SK-N-SH (cell line): ENCODE data around the gene KLHDC8A. TPM values are rescaled to one million over a fixed set of nuclear protein-coding genes. Genes with fewer than 3 reads are reported as not detected.

Source experiments
- CTCF ChIA-PET: fragments of 300-600, 350-600 bp; formaldehyde crosslinking; extraction: SDS; loops from one replicate; lab custom pipeline; 2021; lab: Yijun Ruan, JAX
- POLR2A ChIA-PET: fragments of 350-600 bp; sonication (Branson Sonifier 250); formaldehyde crosslinking; extraction: SDS; loops from one replicate; lab custom pipeline; 2020; ENCODE audit warnings: antibody characterized with exemption, inconsistent platforms; lab: Yijun Ruan, JAX
- DNase-seq: peaks from one replicate; pipeline ENCODE4 v3.0.0; 2012
- H2AFZ ChIP-seq: fragments of 200-600 bp; sonication (generic); 2 replicates; pipeline ENCODE4 v1.8.1; 2016; ENCODE audit warnings: antibody characterized with exemption, mild to moderate bottlenecking, low read depth
- H3F3A ChIP-seq: fragments of 200-600 bp; sonication (generic); replicated peaks from 2 replicates; pipeline ENCODE3; 2016; ENCODE audit warnings: antibody characterized with exemption, mild to moderate bottlenecking; ENCODE audit not compliant: insufficient read depth
- H3K27ac ChIP-seq, 2 experiments: fragments of 200-500 bp in 1 of 2; fragments of 200-600 bp in 1 of 2; sonication (Bioruptor generic) in 1 of 2; sonication (generic), shearing (Covaris generic) in 1 of 2; 2 replicates each; pipeline versions ENCODE4 v1.5.1 to v1.6.1; 2014 to 2016; ENCODE audit warnings: low read depth in 2 of 2, inconsistent platforms in 1 of 2, low read length in 1 of 2, mild to moderate bottlenecking in 1 of 2, mixed read lengths in 1 of 2
- H3K27me3 ChIP-seq: fragments of 200-600 bp; sonication (generic), shearing (Covaris generic); 2 replicates; pipeline ENCODE4 v1.6.1; 2016; ENCODE audit warnings: mixed run types; ENCODE audit not compliant: insufficient read depth
- H3K36me3 ChIP-seq, 2 experiments: fragments of 200-500 bp in 1 of 2; fragments of 200-600 bp in 1 of 2; sonication (Bioruptor generic) in 1 of 2; sonication (generic) in 1 of 2; replicated peaks in 1 of 2; 2 replicates each; pipeline versions ENCODE3 to v1.5.1; 2014 to 2016; ENCODE audit warnings: low read length in 1 of 2, mild to moderate bottlenecking in 1 of 2; ENCODE audit not compliant: insufficient read depth in 2 of 2, control insufficient read depth in 1 of 2
- H3K4me1 ChIP-seq, 2 experiments: fragments of 200-500 bp in 1 of 2; fragments of 200-600 bp in 1 of 2; sonication (Bioruptor generic) in 1 of 2; sonication (generic), shearing (Covaris generic) in 1 of 2; 2 replicates each; pipeline versions ENCODE4 v1.5.1 to v1.6.1; 2014 to 2016; ENCODE audit warnings: low read depth in 1 of 2, low read length in 1 of 2, mixed run types in 1 of 2; ENCODE audit not compliant: insufficient read depth in 2 of 2, control insufficient read depth in 1 of 2
- H3K4me2 ChIP-seq: fragments of 200-600 bp; sonication (generic), shearing (Covaris generic); 2 replicates; pipeline ENCODE4 v1.6.1; 2017; ENCODE audit warnings: mixed run types
- H3K4me3 ChIP-seq, 2 experiments: fragments of 200-500 bp in 1 of 2; fragments of 200-600 bp in 1 of 2; sonication (Bioruptor generic) in 1 of 2; sonication (generic), shearing (Covaris generic) in 1 of 2; 2 replicates each; pipeline versions ENCODE4 v1.5.1 to v1.8.1; 2014 to 2016; ENCODE audit warnings: low read depth in 2 of 2, inconsistent platforms in 1 of 2, low read length in 1 of 2, mild to moderate bottlenecking in 1 of 2, mixed read lengths in 1 of 2, moderate library complexity in 1 of 2
- H3K79me2 ChIP-seq: fragments of 200-600 bp; sonication (generic); 2 replicates; pipeline ENCODE4 v1.8.1; 2017; ENCODE audit warnings: mild to moderate bottlenecking; ENCODE audit not compliant: insufficient read depth
- H3K9ac ChIP-seq: fragments of 200-600 bp; sonication (generic); 2 replicates; pipeline ENCODE4 v1.6.1; 2017; ENCODE audit warnings: mixed run types
- H3K9me2 ChIP-seq: fragments of 200-600 bp; sonication (generic); 2 replicates; pipeline ENCODE4 v1.6.1; 2017; ENCODE audit warnings: mixed run types
- H3K9me3 ChIP-seq: fragments of 200-600 bp; sonication (generic); 2 replicates; pipeline ENCODE4 v1.6.1; 2017; ENCODE audit warnings: mixed run types, mild to moderate bottlenecking, moderate library complexity
- H4K20me1 ChIP-seq: fragments of 200-600 bp; sonication (generic); 2 replicates; pipeline ENCODE4 v1.6.1; 2017; ENCODE audit warnings: mild to moderate bottlenecking, mixed run types; ENCODE audit not compliant: insufficient read depth
- EP300 ChIP-seq, 2 experiments: IDR thresholded peaks; 2 replicates each; pipeline versions ENCODE4 v1.4.0 to v1.6.1; 2012; ENCODE audit warnings: borderline replicate concordance in 1 of 2, low read depth in 1 of 2, low read length in 1 of 2
- FOSL2 ChIP-seq: IDR thresholded peaks from 2 replicates; pipeline ENCODE4 v1.4.0; 2012; ENCODE audit warnings: low read depth, mild to moderate bottlenecking, moderate library complexity, borderline replicate concordance
- FOXJ3 ChIP-seq: sonication (generic); formaldehyde crosslinking; IDR thresholded peaks from 2 replicates; pipeline ENCODE4 v1.5.1; 2020; ENCODE audit warnings: mild to moderate bottlenecking, missing genetic modification reagents
- FOXM1 ChIP-seq: IDR thresholded peaks from 2 replicates; pipeline ENCODE4 v1.4.0; 2012; ENCODE audit warnings: low read depth, mild to moderate bottlenecking
- JUND ChIP-seq: IDR thresholded peaks from 2 replicates; pipeline ENCODE4 v1.4.0; 2012
- NRF1 ChIP-seq: IDR thresholded peaks from 2 replicates; pipeline ENCODE4 v1.6.1; 2012; ENCODE audit warnings: low read depth, mild to moderate bottlenecking, low read length
- POLR2AphosphoS5 ChIP-seq: IDR thresholded peaks from 2 replicates; pipeline ENCODE4 v1.6.1; 2012; ENCODE audit warnings: low read depth, low read length
- RCOR1 ChIP-seq: fragments of 150-350 bp; IDR thresholded peaks from 2 replicates; pipeline ENCODE4 v1.6.1; 2017; ENCODE audit warnings: antibody characterized with exemption, low read length
- SIN3A ChIP-seq: IDR thresholded peaks from 2 replicates; pipeline ENCODE4 v1.6.1; 2012; ENCODE audit warnings: low read depth, mild to moderate bottlenecking, low read length, moderate library complexity, borderline replicate concordance
- SMC3 ChIP-seq: IDR thresholded peaks from 2 replicates; pipeline ENCODE4 v1.6.1; 2012; ENCODE audit warnings: low read depth, low read length, improper control_type of control experiment
- TEAD4 ChIP-seq: IDR thresholded peaks from 2 replicates; pipeline ENCODE4 v1.4.0; 2012; ENCODE audit warnings: mild to moderate bottlenecking, borderline replicate concordance; ENCODE audit not compliant: insufficient read depth
- WGBS: methylation state at CpG from one replicate; pipeline ENCODE4 v1.1.6; 2017; ENCODE audit warnings: low lambda C conversion rate; 5-methylcytosine and 5-hydroxymethylcytosine counted together
- polyA plus RNA-seq, 3 experiments: library from polyadenylated mRNA; depleted of rRNA; stranded (reverse); fragments of >200 nt; gene quantifications; 2 replicates each; pipeline ENCODE4 v1.2.3, GENCODE V29; 2012
- TF ChIP-seq, protein P1 (sequence below): IDR thresholded peaks from 2 replicates; pipeline ENCODE4 v1.6.1; 2012; ENCODE audit warnings: mild to moderate bottlenecking, low read depth, low read length, moderate library complexity
- TF ChIP-seq, protein P2 (sequence below): fragments of 150-350 bp; IDR thresholded peaks from 2 replicates; pipeline ENCODE4 v1.6.1; 2016; ENCODE audit warnings: mild to moderate bottlenecking, low read depth, low read length
- TF ChIP-seq, protein P3 (sequence below): fragments of 150-350 bp; IDR thresholded peaks from 2 replicates; pipeline ENCODE4 v1.6.1; 2017; ENCODE audit warnings: antibody characterized with exemption, low read length, low read depth, borderline replicate concordance
- TF ChIP-seq, protein P4 (sequence below): fragments of 200-600 bp; sonication (generic); IDR thresholded peaks from 2 replicates; pipeline ENCODE4 v1.6.1; 2017; ENCODE audit warnings: antibody characterized with exemption, mild to moderate bottlenecking, moderate library complexity
- TF ChIP-seq, protein P5 (sequence below): IDR thresholded peaks from 2 replicates; pipeline ENCODE4 v1.4.0; 2012; ENCODE audit warnings: low read depth, borderline replicate concordance

The KLHDC8A gene
- polyA plus RNA-seq, 1 of the 3 experiments (the other 2 are of a cell fraction): 0.02 TPM

DNA sequence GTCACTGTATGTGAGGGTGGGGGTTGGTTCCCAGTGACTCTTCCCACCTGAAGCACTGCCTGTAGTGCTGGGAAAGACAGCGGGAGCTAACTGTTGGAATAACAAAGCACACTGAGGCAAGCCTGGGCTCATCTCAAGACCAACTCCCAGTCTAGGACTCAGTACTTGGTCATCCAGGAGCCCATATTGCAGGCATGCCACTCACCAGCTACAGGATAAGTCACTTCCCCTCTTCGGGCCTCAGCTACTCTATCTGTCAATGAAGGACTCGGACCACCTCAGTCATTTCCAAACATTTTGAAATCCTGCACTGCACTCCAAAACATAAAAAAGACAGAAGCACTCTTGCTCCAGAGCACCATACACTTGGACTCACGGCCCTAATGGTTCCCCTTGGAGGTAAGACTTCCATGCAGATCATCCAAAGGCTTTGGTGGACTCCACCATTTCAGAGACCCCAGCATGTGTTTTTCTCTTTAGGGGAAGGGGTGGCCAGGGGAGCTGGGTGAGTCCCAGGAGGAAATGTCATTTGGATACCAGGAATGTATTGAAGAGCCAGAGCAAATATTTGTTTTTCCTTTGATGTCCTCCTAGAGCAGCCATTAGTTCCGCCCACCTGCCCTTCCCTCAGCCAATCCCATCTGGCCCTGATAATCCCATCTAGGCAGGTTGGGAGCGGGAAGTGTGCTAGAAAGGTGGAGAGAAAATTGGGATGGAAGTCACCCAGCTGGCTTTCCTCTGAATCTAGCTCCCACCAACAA, 38.3 kb downstream of the KLHDC8A start:
- Histone ChIP-seq H3K79me2 (peaks cover 81% of the 10 kb centered on the region), H3K9me3 (no peaks in the 10 kb centered on the region), H4K20me1 (peaks cover 37% of the 10 kb centered on the region), H3K9ac (no peak overlapping the region), H3F3A (no peaks in the 10 kb centered on the region), H3K4me2 (peak overlapping the region; percentile 84), H3K27me3 (no peaks in the 10 kb centered on the region), H3K4me1 (peaks cover 19 to 27% of the 10 kb centered on the region in 2 experiments), H3K27ac (no peak overlapping the region; a peak in 1 of 4 replicates), H2AFZ (no peak overlapping the region), H3K9me2 (no peaks in the 10 kb centered on the region), H3K36me3 (no peaks in the 10 kb centered on the region), H3K4me3 (peak overlapping the region in 1 of 2 experiments; percentile 95; a peak in 1 of 4 replicates)
- WGBS: 75% methylated on average over 6 of the region's 6 CpGs
- POLR2A ChIA-PET: no interaction called here
- CTCF ChIA-PET: interaction anchor here (1.8 to 46.8 kb wide), 4 partner anchors 17 to 169 kb away, joined by 4 to 1368 read pairs (median 9); no protein-coding TSS in a partner anchor
- TF ChIP-seq SMC3 (no peak), FOSL2 (no peak), POLR2AphosphoS5 (no peak)
- TF ChIP-seq, protein P1, sequence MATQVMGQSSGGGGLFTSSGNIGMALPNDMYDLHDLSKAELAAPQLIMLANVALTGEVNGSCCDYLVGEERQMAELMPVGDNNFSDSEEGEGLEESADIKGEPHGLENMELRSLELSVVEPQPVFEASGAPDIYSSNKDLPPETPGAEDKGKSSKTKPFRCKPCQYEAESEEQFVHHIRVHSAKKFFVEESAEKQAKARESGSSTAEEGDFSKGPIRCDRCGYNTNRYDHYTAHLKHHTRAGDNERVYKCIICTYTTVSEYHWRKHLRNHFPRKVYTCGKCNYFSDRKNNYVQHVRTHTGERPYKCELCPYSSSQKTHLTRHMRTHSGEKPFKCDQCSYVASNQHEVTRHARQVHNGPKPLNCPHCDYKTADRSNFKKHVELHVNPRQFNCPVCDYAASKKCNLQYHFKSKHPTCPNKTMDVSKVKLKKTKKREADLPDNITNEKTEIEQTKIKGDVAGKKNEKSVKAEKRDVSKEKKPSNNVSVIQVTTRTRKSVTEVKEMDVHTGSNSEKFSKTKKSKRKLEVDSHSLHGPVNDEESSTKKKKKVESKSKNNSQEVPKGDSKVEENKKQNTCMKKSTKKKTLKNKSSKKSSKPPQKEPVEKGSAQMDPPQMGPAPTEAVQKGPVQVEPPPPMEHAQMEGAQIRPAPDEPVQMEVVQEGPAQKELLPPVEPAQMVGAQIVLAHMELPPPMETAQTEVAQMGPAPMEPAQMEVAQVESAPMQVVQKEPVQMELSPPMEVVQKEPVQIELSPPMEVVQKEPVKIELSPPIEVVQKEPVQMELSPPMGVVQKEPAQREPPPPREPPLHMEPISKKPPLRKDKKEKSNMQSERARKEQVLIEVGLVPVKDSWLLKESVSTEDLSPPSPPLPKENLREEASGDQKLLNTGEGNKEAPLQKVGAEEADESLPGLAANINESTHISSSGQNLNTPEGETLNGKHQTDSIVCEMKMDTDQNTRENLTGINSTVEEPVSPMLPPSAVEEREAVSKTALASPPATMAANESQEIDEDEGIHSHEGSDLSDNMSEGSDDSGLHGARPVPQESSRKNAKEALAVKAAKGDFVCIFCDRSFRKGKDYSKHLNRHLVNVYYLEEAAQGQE: no peak
- no peak for DNase-seq

DNA sequence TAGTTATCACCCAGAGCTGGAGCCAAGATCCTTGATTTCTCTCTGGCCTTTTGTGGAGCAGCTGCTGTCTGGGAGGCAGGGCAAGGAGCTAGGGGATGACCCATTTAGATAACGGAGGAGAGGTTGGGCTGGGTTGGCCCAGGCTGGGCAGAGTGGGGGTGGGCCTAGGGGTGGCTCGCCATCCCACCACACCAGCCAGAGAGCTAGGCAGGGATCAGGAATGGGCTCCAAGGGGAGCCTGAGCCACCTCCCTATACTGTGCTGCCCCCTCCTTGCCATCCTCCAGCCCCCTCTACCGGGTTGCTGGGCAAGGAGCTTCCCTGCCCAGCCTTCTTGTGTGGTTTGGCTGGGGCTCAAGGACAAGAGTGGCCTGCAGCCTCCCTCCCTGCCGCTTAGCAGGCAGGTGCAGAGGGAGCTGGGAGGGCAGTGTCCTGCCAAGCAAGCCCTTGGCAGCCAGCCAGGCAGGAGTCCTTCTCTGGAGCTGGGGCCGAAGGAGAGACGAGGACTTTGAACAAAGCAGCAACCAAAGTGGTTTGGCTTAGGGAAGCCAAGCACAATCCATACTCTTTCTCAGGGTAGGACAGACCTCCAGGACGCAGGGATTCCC, 39.3 kb downstream of the KLHDC8A start:
- Histone ChIP-seq H3K9ac (no peak overlapping the region; the same call in 1 of the 2 replicates), H4K20me1 (peaks cover 43% of the 10 kb centered on the region), H3K27ac (peak overlapping the region; percentile 14 to 44; a peak in 2 of 4 replicates), H3K27me3 (no peaks in the 10 kb centered on the region), H3K4me2 (peak overlapping the region; percentile 84), H3K36me3 (no peaks in the 10 kb centered on the region), H2AFZ (no peak overlapping the region), H3K4me3 (peak overlapping the region in 1 of 2 experiments; percentile 95; a peak in 2 of 4 replicates), H3K9me3 (no peaks in the 10 kb centered on the region), H3F3A (no peaks in the 10 kb centered on the region), H3K79me2 (peaks cover 91% of the 10 kb centered on the region), H3K9me2 (no peaks in the 10 kb centered on the region), H3K4me1 (peaks cover 19 to 27% of the 10 kb centered on the region in 2 experiments)
- CTCF ChIA-PET: interaction anchor here (0.6 to 46.8 kb wide), 9 partner anchors 8 to 274 kb away, joined by 3 to 1368 read pairs (median 4); no protein-coding TSS in a partner anchor
- peak; percentile 67 for DNase-seq
- POLR2A ChIA-PET: no interaction called here
- 12% methylated on average over 6 of the region's 7 CpGs for WGBS
- no peak for TF ChIP-seq NRF1
- TF ChIP-seq, protein P2, sequence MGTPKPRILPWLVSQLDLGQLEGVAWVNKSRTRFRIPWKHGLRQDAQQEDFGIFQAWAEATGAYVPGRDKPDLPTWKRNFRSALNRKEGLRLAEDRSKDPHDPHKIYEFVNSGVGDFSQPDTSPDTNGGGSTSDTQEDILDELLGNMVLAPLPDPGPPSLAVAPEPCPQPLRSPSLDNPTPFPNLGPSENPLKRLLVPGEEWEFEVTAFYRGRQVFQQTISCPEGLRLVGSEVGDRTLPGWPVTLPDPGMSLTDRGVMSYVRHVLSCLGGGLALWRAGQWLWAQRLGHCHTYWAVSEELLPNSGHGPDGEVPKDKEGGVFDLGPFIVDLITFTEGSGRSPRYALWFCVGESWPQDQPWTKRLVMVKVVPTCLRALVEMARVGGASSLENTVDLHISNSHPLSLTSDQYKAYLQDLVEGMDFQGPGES: no peak
- TF ChIP-seq FOXM1: no peak
- no peak for TF ChIP-seq SIN3A
- TF ChIP-seq, protein P3, sequence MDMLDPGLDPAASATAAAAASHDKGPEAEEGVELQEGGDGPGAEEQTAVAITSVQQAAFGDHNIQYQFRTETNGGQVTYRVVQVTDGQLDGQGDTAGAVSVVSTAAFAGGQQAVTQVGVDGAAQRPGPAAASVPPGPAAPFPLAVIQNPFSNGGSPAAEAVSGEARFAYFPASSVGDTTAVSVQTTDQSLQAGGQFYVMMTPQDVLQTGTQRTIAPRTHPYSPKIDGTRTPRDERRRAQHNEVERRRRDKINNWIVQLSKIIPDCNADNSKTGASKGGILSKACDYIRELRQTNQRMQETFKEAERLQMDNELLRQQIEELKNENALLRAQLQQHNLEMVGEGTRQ: no peak
- TF ChIP-seq RCOR1: no peak
- 0 out of 2 replicates have a peak, but pooled peaks have one; percentile 2 for TF ChIP-seq SMC3
- TF ChIP-seq JUND: no peak
- no peak; a peak in 1 of 4 replicates for TF ChIP-seq EP300 (IDR thresholded peaks at IDR 0.05; ENCODE audit: borderline replicate concordance in 1 of 2, low read depth in 1 of 2, low read length in 1 of 2)
- no peak for TF ChIP-seq FOXJ3 (CRISPR knock-in tag)
- TF ChIP-seq TEAD4: no peak
- TF ChIP-seq, protein P4, sequence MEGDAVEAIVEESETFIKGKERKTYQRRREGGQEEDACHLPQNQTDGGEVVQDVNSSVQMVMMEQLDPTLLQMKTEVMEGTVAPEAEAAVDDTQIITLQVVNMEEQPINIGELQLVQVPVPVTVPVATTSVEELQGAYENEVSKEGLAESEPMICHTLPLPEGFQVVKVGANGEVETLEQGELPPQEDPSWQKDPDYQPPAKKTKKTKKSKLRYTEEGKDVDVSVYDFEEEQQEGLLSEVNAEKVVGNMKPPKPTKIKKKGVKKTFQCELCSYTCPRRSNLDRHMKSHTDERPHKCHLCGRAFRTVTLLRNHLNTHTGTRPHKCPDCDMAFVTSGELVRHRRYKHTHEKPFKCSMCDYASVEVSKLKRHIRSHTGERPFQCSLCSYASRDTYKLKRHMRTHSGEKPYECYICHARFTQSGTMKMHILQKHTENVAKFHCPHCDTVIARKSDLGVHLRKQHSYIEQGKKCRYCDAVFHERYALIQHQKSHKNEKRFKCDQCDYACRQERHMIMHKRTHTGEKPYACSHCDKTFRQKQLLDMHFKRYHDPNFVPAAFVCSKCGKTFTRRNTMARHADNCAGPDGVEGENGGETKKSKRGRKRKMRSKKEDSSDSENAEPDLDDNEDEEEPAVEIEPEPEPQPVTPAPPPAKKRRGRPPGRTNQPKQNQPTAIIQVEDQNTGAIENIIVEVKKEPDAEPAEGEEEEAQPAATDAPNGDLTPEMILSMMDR: 0 out of 2 replicates have a peak, but pooled peaks have one; percentile 18
- TF ChIP-seq, protein P5, sequence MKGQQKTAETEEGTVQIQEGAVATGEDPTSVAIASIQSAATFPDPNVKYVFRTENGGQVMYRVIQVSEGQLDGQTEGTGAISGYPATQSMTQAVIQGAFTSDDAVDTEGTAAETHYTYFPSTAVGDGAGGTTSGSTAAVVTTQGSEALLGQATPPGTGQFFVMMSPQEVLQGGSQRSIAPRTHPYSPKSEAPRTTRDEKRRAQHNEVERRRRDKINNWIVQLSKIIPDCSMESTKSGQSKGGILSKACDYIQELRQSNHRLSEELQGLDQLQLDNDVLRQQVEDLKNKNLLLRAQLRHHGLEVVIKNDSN: no peak
